ENCODE data around the gene PDE10A.
"Not testable (repeated sequence)": the region's sequence is repeated elsewhere in the genome, so short reads cannot be mapped to it uniquely, and the experiment has no call there.

DNA sequence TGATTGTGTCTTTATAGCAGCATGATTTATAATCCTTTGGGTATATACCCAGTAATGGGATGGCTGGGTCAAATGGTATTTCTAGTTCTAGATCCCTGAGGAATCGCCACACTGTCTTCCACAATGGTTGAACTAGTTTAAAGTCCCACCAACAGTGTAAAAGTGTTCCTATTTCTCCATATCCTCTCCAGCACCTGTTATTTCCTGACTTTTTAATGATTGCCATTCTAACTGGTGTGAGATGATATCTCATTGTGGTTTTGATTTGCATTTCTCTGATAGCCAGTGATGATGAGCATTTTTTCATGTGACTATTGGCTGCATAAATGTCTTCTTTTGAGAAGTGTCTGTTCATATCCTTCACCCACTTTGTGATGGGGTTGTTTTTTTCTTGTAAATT lies 54.5 kb downstream of the PDE10A start:
- TF ChIP-seq, protein P1, sequence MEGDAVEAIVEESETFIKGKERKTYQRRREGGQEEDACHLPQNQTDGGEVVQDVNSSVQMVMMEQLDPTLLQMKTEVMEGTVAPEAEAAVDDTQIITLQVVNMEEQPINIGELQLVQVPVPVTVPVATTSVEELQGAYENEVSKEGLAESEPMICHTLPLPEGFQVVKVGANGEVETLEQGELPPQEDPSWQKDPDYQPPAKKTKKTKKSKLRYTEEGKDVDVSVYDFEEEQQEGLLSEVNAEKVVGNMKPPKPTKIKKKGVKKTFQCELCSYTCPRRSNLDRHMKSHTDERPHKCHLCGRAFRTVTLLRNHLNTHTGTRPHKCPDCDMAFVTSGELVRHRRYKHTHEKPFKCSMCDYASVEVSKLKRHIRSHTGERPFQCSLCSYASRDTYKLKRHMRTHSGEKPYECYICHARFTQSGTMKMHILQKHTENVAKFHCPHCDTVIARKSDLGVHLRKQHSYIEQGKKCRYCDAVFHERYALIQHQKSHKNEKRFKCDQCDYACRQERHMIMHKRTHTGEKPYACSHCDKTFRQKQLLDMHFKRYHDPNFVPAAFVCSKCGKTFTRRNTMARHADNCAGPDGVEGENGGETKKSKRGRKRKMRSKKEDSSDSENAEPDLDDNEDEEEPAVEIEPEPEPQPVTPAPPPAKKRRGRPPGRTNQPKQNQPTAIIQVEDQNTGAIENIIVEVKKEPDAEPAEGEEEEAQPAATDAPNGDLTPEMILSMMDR (IDR thresholded peaks at IDR 0.05) = not testable (repeated sequence)
- TF ChIP-seq EZH2, EZH2phosphoT487 (IDR thresholded peaks at IDR 0.05): not testable (repeated sequence)

Data from neural progenitor cell (in vitro differentiated cells).